ENCODE data around the gene SLC26A1. TPM values are rescaled to one million over a fixed set of nuclear protein-coding genes. Genes with fewer than 3 reads are reported as not detected.
A peak's percentile ranks its signal among the peaks of the same experiment; 100 is the strongest.

Gene SLC26A1
- total RNA-seq, 1 donor from 2014 or later, result not detected

- no peak for DNase-seq
Observed at GRCh38 chr4:960140-960635, 33.0 kb downstream of the SLC26A1 start.

GRCh38 chr4:959338-960139, 33.7 kb downstream of the SLC26A1 start:
- ATAC-seq (no peak), DNase-seq (no peak)
- intact Hi-C loops (cut with micrococcal nuclease), result no loop called here

More at GRCh38 chr4:960140-960635, 33.0 kb downstream of the SLC26A1 start:
- ATAC-seq, result no peak
- intact Hi-C loops (cut with micrococcal nuclease), result no loop called here

- DNase-seq (no peak), ATAC-seq (no peak)
- intact Hi-C loops (cut with micrococcal nuclease), result no loop called here
Observed at GRCh38 chr4:958696-959337, 34.4 kb downstream of the SLC26A1 start.

- ATAC-seq, result peak; percentile 5
- intact Hi-C loops (cut with micrococcal nuclease), result no loop called here
- no peak for DNase-seq
Observed at GRCh38 chr4:958314-958665, 34.9 kb downstream of the SLC26A1 start.

GRCh38 chr4:957581-958313, 35.5 kb downstream of the SLC26A1 start:
- intact Hi-C loops (cut with micrococcal nuclease), result no loop called here
- peak; percentile 36 for DNase-seq
- ATAC-seq, result no peak

GRCh38 chr4:957231-957580, 36.0 kb downstream of the SLC26A1 start:
- DNase-seq, result no peak

GRCh38 chr4:956531-957230, 36.5 kb downstream of the SLC26A1 start:
- DNase-seq (no peak), ATAC-seq (no peak)
- intact Hi-C loops (cut with micrococcal nuclease), result no loop called here

More at GRCh38 chr4:957231-957580, 36.0 kb downstream of the SLC26A1 start:
- intact Hi-C loops (cut with micrococcal nuclease), result no loop called here
- no peak for ATAC-seq

GRCh38 chr4:955931-956381, 37.2 kb downstream of the SLC26A1 start:
- no peak for DNase-seq
- ATAC-seq, result no peak
- intact Hi-C loops (cut with micrococcal nuclease), result no loop called here

- ATAC-seq, result no peak
- no peak for DNase-seq
Observed at GRCh38 chr4:955161-955921, 37.9 kb downstream of the SLC26A1 start.

GRCh38 chr4:954211-955020, 38.8 kb downstream of the SLC26A1 start:
- intact Hi-C loops (cut with micrococcal nuclease), result no loop called here
- ATAC-seq (no peak), DNase-seq (no peak)

More at GRCh38 chr4:955161-955921, 37.9 kb downstream of the SLC26A1 start:
- intact Hi-C loops (cut with micrococcal nuclease), result no loop called here

- ATAC-seq (no peak), DNase-seq (no peak)
- intact Hi-C loops (cut with micrococcal nuclease), result no loop called here
Observed at GRCh38 chr4:953574-953915, 39.7 kb downstream of the SLC26A1 start.

GRCh38 chr4:952881-953573, 40.2 kb downstream of the SLC26A1 start:
- no peak for ATAC-seq
- intact Hi-C loops (cut with micrococcal nuclease), result no loop called here
- DNase-seq, result no peak

- DNase-seq (no peak), ATAC-seq (no peak)
- intact Hi-C loops (cut with micrococcal nuclease), result no loop called here
Observed at GRCh38 chr4:951594-952468, 41.4 kb downstream of the SLC26A1 start.

- intact Hi-C loops (cut with micrococcal nuclease), result no loop called here
- no peak for ATAC-seq
- DNase-seq, result no peak
Observed at GRCh38 chr4:951186-951585, 42.0 kb downstream of the SLC26A1 start.

- DNase-seq (no peak), ATAC-seq (no peak)
- intact Hi-C loops (cut with micrococcal nuclease), result no loop called here
Observed at GRCh38 chr4:950136-951020, 42.8 kb downstream of the SLC26A1 start.

GRCh38 chr4:949656-950055, 43.5 kb downstream of the SLC26A1 start:
- intact Hi-C loops (cut with micrococcal nuclease), result no loop called here
- DNase-seq (no peak), ATAC-seq (no peak)
